GM12878 (cell line): ENCODE results near the gene SORCS2. TPM values are rescaled to one million over a fixed set of nuclear protein-coding genes. Genes with fewer than 3 reads are reported as not detected.

Source experiments
- ATAC-seq: fragments of 200-7000 bp; cut with Tn5 transposase; 3 replicates; pipeline ENCODE4 v1.9.1; 2020; ENCODE audit warnings: mild to moderate bottlenecking, moderate library complexity
- BruUV-seq: library from RNA; stranded (reverse); fragments of 400-500 nt; replicated peaks from 2 replicates; lab custom pipeline; 2021; lab: Mats Ljungman, UMichigan
- CTCF ChIA-PET: fragments of 300-600 bp; sonication (Branson Sonifier 250); formaldehyde crosslinking; extraction: SDS; loops from one replicate; lab custom pipeline; 2021; ENCODE audit warnings: inconsistent platforms; lab: Yijun Ruan, JAX
- POLR2A ChIA-PET: fragments of 350-600 bp; formaldehyde crosslinking; extraction: SDS; loops from one replicate; lab custom pipeline; 2021; ENCODE audit warnings: inconsistent platforms; lab: Charles Lee
- RAD21 ChIA-PET: fragments of 300-600 bp; sonication (Branson Sonifier 250); formaldehyde crosslinking; loops from one replicate; lab custom pipeline; 2023; ENCODE audit warnings: antibody characterized with exemption; ENCODE audit not compliant: unreplicated experiment; lab: Charles Lee
- SMC1A ChIA-PET: fragments of 300-600 bp; sonication (Branson Sonifier 250); formaldehyde crosslinking; loops from one replicate; lab custom pipeline; 2023; ENCODE audit not compliant: unreplicated experiment, uncharacterized antibody; lab: Charles Lee
- DNase-seq: peaks from one replicate; pipeline ENCODE4 v3.0.0-alpha.2; 2011; ENCODE audit warnings: low read depth, low spot score
- FAIRE-seq: peaks from 3 replicates; lab custom pipeline; 2011; peaks lifted over from hg19 to GRCh38; lab: Jason Lieb, UNC
- H2AFZ ChIP-seq: 2 replicates; pipeline ENCODE4 v1.6.0; 2011; ENCODE audit warnings: low read depth, low read length, control low read depth; ENCODE audit not compliant: control insufficient read depth
- H3K27ac ChIP-seq: 2 replicates; pipeline ENCODE4 v1.5.1; 2011; ENCODE audit warnings: control low read depth; ENCODE audit not compliant: control insufficient read depth, insufficient read depth
- H3K27me3 ChIP-seq, 2 experiments: replicated peaks in 1 of 2; 2 replicates each; pipeline versions ENCODE4 v1.6.0 to v1.6.1; 2011; ENCODE audit warnings: low read length in 1 of 2; ENCODE audit not compliant: control insufficient read depth in 2 of 2, insufficient read depth in 2 of 2
- H3K36me3 ChIP-seq, 2 experiments: 2 replicates each; pipeline ENCODE4 v1.5.1; 2011; ENCODE audit warnings: low read length in 1 of 2; ENCODE audit not compliant: control insufficient read depth in 2 of 2, insufficient read depth in 2 of 2
- H3K4me1 ChIP-seq: 2 replicates; pipeline ENCODE4 v1.6.1; 2011; ENCODE audit warnings: mild to moderate bottlenecking, low read length, moderate library complexity, mixed read lengths; ENCODE audit not compliant: control insufficient read depth, insufficient read depth
- H3K4me2 ChIP-seq: 2 replicates; pipeline ENCODE4 v1.6.0; 2011; ENCODE audit warnings: control low read depth; ENCODE audit not compliant: control insufficient read depth, insufficient read depth
- H3K4me3 ChIP-seq: fragments of 200-600 bp; sonication (generic); 2 replicates; pipeline ENCODE4 v1.5.1; 2016
- H3K79me2 ChIP-seq: 2 replicates; pipeline ENCODE4 v1.6.0; 2011; ENCODE audit warnings: low read length; ENCODE audit not compliant: control insufficient read depth, insufficient read depth
- H3K9ac ChIP-seq: 2 replicates; pipeline ENCODE4 v1.8.0; 2011; ENCODE audit warnings: low read length, control low read depth, mixed read lengths; ENCODE audit not compliant: control insufficient read depth, insufficient read depth
- H3K9me3 ChIP-seq: replicated peaks from 3 replicates; pipeline ENCODE4 v1.5.1; 2011; ENCODE audit warnings: mild to moderate bottlenecking, low read length; ENCODE audit not compliant: control insufficient read depth, insufficient read depth
- H4K20me1 ChIP-seq: 2 replicates; pipeline ENCODE4 v1.6.0; 2011; ENCODE audit not compliant: control insufficient read depth, insufficient read depth
- BACH1 ChIP-seq: fragments of 450-650 bp; IDR thresholded peaks from 2 replicates; pipeline ENCODE4 v1.6.1; 2017; ENCODE audit warnings: mild to moderate bottlenecking, borderline replicate concordance
- E4F1 ChIP-seq: fragments of 450-650 bp; IDR thresholded peaks from 2 replicates; pipeline ENCODE4 v1.6.1; 2018; ENCODE audit warnings: borderline replicate concordance, mild to moderate bottlenecking; ENCODE audit not compliant: partially characterized antibody
- ESRRA ChIP-seq: IDR thresholded peaks from 2 replicates; pipeline ENCODE4 v1.6.1; 2012; ENCODE audit warnings: mild to moderate bottlenecking, low read length, improper control_type of control experiment
- KDM1A ChIP-seq: fragments of 200-600 bp; sonication (generic); IDR thresholded peaks from 2 replicates; pipeline ENCODE4 v1.6.1; 2016; ENCODE audit warnings: borderline replicate concordance
- LARP7 ChIP-seq: fragments of 450-650 bp; IDR thresholded peaks from 2 replicates; pipeline ENCODE4 v1.6.1; 2017; ENCODE audit warnings: mild to moderate bottlenecking
- NR2C2 ChIP-seq: IDR thresholded peaks from 2 replicates; pipeline ENCODE4 v1.6.1; 2011; ENCODE audit warnings: borderline replicate concordance, low read depth; ENCODE audit not compliant: control insufficient read depth, insufficient read length
- PML ChIP-seq: IDR thresholded peaks from 2 replicates; pipeline ENCODE4 v1.6.1; 2012; ENCODE audit warnings: low read length, inconsistent platforms
- POLR2AphosphoS5 ChIP-seq: IDR thresholded peaks from 2 replicates; pipeline ENCODE4 v1.6.1; 2011; ENCODE audit warnings: mild to moderate bottlenecking, low read length, inconsistent platforms
- RCOR1 ChIP-seq: conservative IDR thresholded peaks from 2 replicates; pipeline ENCODE4 v1.6.1; 2012; ENCODE audit warnings: low read depth, low read length, improper control_type of control experiment
- RUNX3 ChIP-seq: IDR thresholded peaks from 2 replicates; pipeline ENCODE4 v1.6.1; 2012; ENCODE audit warnings: low read length, inconsistent platforms
- SMAD1 ChIP-seq: fragments of 450-650 bp; IDR thresholded peaks from 2 replicates; pipeline ENCODE4 v1.6.1; 2018; ENCODE audit warnings: mild to moderate bottlenecking, low read depth; ENCODE audit not compliant: partially characterized antibody
- TCF12 ChIP-seq: IDR thresholded peaks from 2 replicates; pipeline ENCODE4 v1.6.1; 2011; ENCODE audit warnings: low read depth, mild to moderate bottlenecking, low read length
- ZNF24 ChIP-seq: fragments of 450-650 bp; IDR thresholded peaks from 2 replicates; pipeline ENCODE4 v1.6.1; 2017; ENCODE audit warnings: antibody characterized with exemption, mild to moderate bottlenecking
- WGBS: methylation state at CpG from one replicate; pipeline ENCODE4 v1.1.6; 2016; ENCODE audit warnings: low lambda C conversion rate; ENCODE audit not compliant: insufficient replicate concordance, insufficient coverage; ENCODE audit errors: missing lambda C conversion rate; 5-methylcytosine and 5-hydroxymethylcytosine counted together
- in situ Hi-C: fragments of 300-500 bp; cut with MboI; formaldehyde crosslinking; loops from 9 replicates; pipeline ENCODE4 v1.14.3; 2018; ENCODE audit warnings: mixed read lengths
- intact Hi-C: fragments of 100-400 bp; cut with micrococcal nuclease; formaldehyde crosslinking; loops from one replicate; pipeline ENCODE4 v1.14.2; 2022; ENCODE audit not compliant: unreplicated experiment
- polyA plus RNA-seq, 11 experiments: library from polyadenylated mRNA; depleted of rRNA in 4 of 11; unstranded in 6 of 11; stranded (reverse) in 5 of 11; fragments of >200 nt; fragmentation: Nextera tagmentation in 4 of 11; fragmentation: Illumina TruSeq in 1 of 11; extraction: Ambion mirVana in 4 of 11; extraction: Trizol in 1 of 11; gene quantifications; 1 replicate in 1 of 11; 2 replicates in 10 of 11; pipeline versions ENCODE4 v1.2.1 to v1.2.3, GENCODE V29; 2011 to 2016; ENCODE audit warnings: inconsistent platforms in 2 of 11, missing spikeins in 2 of 11, low read depth in 1 of 11
- total RNA-seq, 4 experiments: library from RNA; depleted of rRNA in 3 of 4; stranded (reverse); fragments of >200 nt in 3 of 4; fragmentation: Illumina TruSeq in 1 of 4; extraction: Trizol in 1 of 4; gene quantifications; 2 replicates each; pipeline versions ENCODE4 v1.2.1 to v1.2.3, GENCODE V29; 2013 to 2021

The SORCS2 gene
- total and polyA plus RNA-seq, 10 of the 15 experiments (the other 5 are each of a cell fraction or from before 2014, with no cell fraction given), result 0.01 to 0.15 (median 0.05) TPM; not detected in 5

DNA sequence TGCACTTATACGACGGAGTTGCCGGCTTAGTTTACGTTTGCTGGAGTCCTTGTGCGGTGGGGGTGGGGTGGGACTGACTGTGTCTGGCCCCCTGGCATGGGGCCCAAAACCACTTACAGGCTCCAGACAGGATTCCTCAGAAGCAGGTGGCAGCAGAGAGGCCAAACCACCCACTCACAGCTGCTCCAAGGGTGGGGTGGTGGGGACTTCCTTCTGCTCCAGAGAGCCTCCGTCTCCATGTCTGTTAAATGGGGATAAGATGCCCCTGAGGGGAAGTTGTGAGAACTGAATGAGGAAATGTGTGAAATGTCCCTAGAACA, 205.7 kb downstream of the SORCS2 start:
- FAIRE-seq (no peak), DNase-seq (no peak), ATAC-seq (no peak)
- H3K9ac ChIP-seq, result no peak overlapping the region
- ChIA-PET CTCF (no interaction called here), RAD21 (no interaction called here), POLR2A (no interaction called here), SMC1A (no interaction called here)
- in situ Hi-C loops (no loop called here), intact Hi-C loops (no loop called here)
- no peak overlapping the region for H3K27ac ChIP-seq
- TF ChIP-seq LARP7 (no peak), RCOR1 (no peak), ESRRA (no peak), POLR2AphosphoS5 (no peak), PML (no peak), RUNX3 (no peak), ZNF24 (no peak), SMAD1 (no peak), BACH1 (no peak), NR2C2 (no peak), KDM1A (no peak), E4F1 (no peak), TCF12 (no peak)
- no peak overlapping the region for H2AFZ ChIP-seq
- no peaks in the 10 kb centered on the region for H3K4me1 ChIP-seq
- H4K20me1 ChIP-seq, result no peaks in the 10 kb centered on the region
- H3K4me2 ChIP-seq, result no peak overlapping the region
- H3K36me3 ChIP-seq, result no peaks in the 10 kb centered on the region
- no TSS peak for BruUV-seq
- H3K4me3 ChIP-seq, result no peak overlapping the region
- H3K79me2 ChIP-seq, result no peaks in the 10 kb centered on the region
- H3K27me3 ChIP-seq, result no peaks in the 10 kb centered on the region; a peak in 1 of 4 replicates
- no peaks in the 10 kb centered on the region for H3K9me3 ChIP-seq
- 0% methylated on average over 6 of the region's 6 CpGs for WGBS
